OCI-LY7 (cell line): ENCODE measurements around the gene B4GALT6. TPM values are rescaled to one million over a fixed set of nuclear protein-coding genes. Genes with fewer than 3 reads are reported as not detected.

Experiments
- BruUV-seq: library from RNA; stranded (reverse); fragments of 400-500 nt; replicated peaks from 2 replicates; lab custom pipeline; 2021; lab: Mats Ljungman, UMichigan
- CTCF ChIA-PET: fragments of 300-600 bp; sonication (Branson Sonifier 250); formaldehyde crosslinking; loops from one replicate; lab custom pipeline; 2022; ENCODE audit warnings: antibody characterized with exemption; ENCODE audit not compliant: unreplicated experiment; lab: Charles Lee
- POLR2A ChIA-PET: fragments of 300-600 bp; sonication (Branson Sonifier 250); formaldehyde crosslinking; loops from one replicate; lab custom pipeline; 2022; ENCODE audit warnings: antibody characterized with exemption; lab: Charles Lee
- DNase-seq: peaks from one replicate; pipeline ENCODE4 v3.0.0-alpha.2; 2015; ENCODE audit warnings: low spot score
- H2AFZ ChIP-seq: fragments of 200-600 bp; sonication (generic), shearing (Covaris generic); 2 replicates; pipeline ENCODE4 v1.6.1; 2014; ENCODE audit warnings: mild to moderate bottlenecking, antibody characterized with exemption, low read length, moderate library complexity
- H3K27ac ChIP-seq: fragments of 200-600 bp; sonication (generic); 2 replicates; pipeline ENCODE4 v1.5.1; 2014; ENCODE audit warnings: mixed run types, low read depth, mild to moderate bottlenecking, moderate library complexity, low read length, inconsistent platforms; ENCODE audit not compliant: poor library complexity, severe bottlenecking
- H3K36me3 ChIP-seq: fragments of 200-600 bp; sonication (generic); 2 replicates; pipeline ENCODE4 v1.6.1; 2014; ENCODE audit warnings: mild to moderate bottlenecking, antibody characterized with exemption, low read length, moderate library complexity, mixed read lengths; ENCODE audit not compliant: insufficient read depth
- H3K4me1 ChIP-seq: fragments of 200-600 bp; sonication (generic); 2 replicates; pipeline ENCODE4 v1.5.1; 2014; ENCODE audit warnings: mild to moderate bottlenecking, low read length; ENCODE audit not compliant: insufficient read depth, poor library complexity, severe bottlenecking
- H3K4me2 ChIP-seq: fragments of 200-600 bp; sonication (generic); 2 replicates; pipeline ENCODE4 v1.6.1; 2014; ENCODE audit warnings: mild to moderate bottlenecking, low read length
- H3K4me3 ChIP-seq: fragments of 200-600 bp; sonication (generic); 2 replicates; pipeline ENCODE4 v1.5.1; 2014; ENCODE audit warnings: mild to moderate bottlenecking, low read depth, low read length; ENCODE audit not compliant: poor library complexity, severe bottlenecking
- H3K79me2 ChIP-seq: fragments of 200-600 bp; sonication (generic); 2 replicates; pipeline ENCODE4 v1.6.1; 2016; ENCODE audit warnings: low read depth, mild to moderate bottlenecking, low read length, moderate library complexity, mixed read lengths; ENCODE audit not compliant: insufficient read depth
- H3K9me2 ChIP-seq: fragments of 200-600 bp; sonication (generic); 2 replicates; pipeline ENCODE4 v1.6.1; 2016; ENCODE audit warnings: mild to moderate bottlenecking, low read length, mixed read lengths; ENCODE audit not compliant: insufficient read depth
- H3K9me3 ChIP-seq: fragments of 200-600 bp; sonication (generic); 2 replicates; pipeline ENCODE4 v1.6.1; 2014; ENCODE audit warnings: mild to moderate bottlenecking, mixed run types, low read length, mixed read lengths
- H4K20me1 ChIP-seq: fragments of 200-600 bp; sonication (generic); 2 replicates; pipeline ENCODE4 v1.6.1; 2014; ENCODE audit warnings: mild to moderate bottlenecking, antibody characterized with exemption, low read length, moderate library complexity, mixed read lengths; ENCODE audit not compliant: insufficient read depth
- EZH2phosphoT487 ChIP-seq: fragments of 200-600 bp; sonication (generic); IDR thresholded peaks from 2 replicates; pipeline ENCODE4 v1.6.1; 2018; ENCODE audit warnings: low read depth, borderline replicate concordance, mild to moderate bottlenecking, mixed run types, antibody characterized with exemption, low read length, moderate library complexity, mixed read lengths
- intact Hi-C: fragments of 100-400 bp; cut with micrococcal nuclease; formaldehyde crosslinking; loops from one replicate; pipeline ENCODE4 v1.10.0; 2022; ENCODE audit not compliant: unreplicated experiment
- total RNA-seq, 2 experiments: library from RNA; depleted of rRNA in 1 of 2; stranded (reverse); fragments of >200 nt in 1 of 2; shearing (Covaris generic) in 1 of 2; gene quantifications; 2 replicates each; pipeline ENCODE4 v1.2.3, GENCODE V29; 2014 to 2022
- TF ChIP-seq, protein P1 (sequence below): fragments of 200-600 bp; sonication (generic); conservative IDR thresholded peaks from 2 replicates; pipeline ENCODE4 v1.5.1; 2014; ENCODE audit warnings: mild to moderate bottlenecking, antibody characterized with exemption, low read length, moderate library complexity, mixed read lengths

B4GALT6 gene
- total RNA-seq, 2 experiments from 2014 or later, result 5.5 to 22.8 TPM

DNA sequence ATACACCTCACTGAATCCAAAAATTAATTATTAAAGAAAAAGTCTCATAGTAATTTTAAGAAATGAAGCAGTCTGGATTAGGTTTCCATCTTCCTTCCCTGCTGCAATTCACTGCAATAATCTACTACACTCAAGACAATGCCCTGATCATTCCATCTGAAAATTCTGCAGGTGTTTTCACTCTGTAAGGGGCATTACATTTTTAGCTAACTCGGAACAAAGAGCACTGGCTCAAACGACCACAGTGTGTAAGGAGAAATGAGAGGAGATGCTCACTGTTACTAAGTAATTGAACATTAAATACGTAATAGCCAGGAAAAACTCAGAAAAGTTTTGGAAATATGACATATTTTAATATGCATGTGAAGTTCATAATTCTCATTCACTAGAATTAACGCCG is 1.3 kb downstream of the B4GALT6 start:
- intact Hi-C loops, result loop anchor here (5.0 kb wide), 1 partner anchor 259 kb away; the partner anchor contains the start of gene TRAPPC8
- no peak for DNase-seq
- ChIA-PET CTCF (no interaction called here), POLR2A (interaction anchor here (0.6 kb wide), 1 partner anchor 103 kb away, joined by 3 read pairs; no protein-coding TSS in a partner anchor)
- peak overlapping the region; percentile 71 for H3K4me2 ChIP-seq
- H4K20me1 ChIP-seq, result no peaks in the 10 kb centered on the region
- peak overlapping the region; percentile 87 for H3K4me3 ChIP-seq
- TF ChIP-seq, protein P1, sequence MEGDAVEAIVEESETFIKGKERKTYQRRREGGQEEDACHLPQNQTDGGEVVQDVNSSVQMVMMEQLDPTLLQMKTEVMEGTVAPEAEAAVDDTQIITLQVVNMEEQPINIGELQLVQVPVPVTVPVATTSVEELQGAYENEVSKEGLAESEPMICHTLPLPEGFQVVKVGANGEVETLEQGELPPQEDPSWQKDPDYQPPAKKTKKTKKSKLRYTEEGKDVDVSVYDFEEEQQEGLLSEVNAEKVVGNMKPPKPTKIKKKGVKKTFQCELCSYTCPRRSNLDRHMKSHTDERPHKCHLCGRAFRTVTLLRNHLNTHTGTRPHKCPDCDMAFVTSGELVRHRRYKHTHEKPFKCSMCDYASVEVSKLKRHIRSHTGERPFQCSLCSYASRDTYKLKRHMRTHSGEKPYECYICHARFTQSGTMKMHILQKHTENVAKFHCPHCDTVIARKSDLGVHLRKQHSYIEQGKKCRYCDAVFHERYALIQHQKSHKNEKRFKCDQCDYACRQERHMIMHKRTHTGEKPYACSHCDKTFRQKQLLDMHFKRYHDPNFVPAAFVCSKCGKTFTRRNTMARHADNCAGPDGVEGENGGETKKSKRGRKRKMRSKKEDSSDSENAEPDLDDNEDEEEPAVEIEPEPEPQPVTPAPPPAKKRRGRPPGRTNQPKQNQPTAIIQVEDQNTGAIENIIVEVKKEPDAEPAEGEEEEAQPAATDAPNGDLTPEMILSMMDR, result no peak
- no peak for TF ChIP-seq EZH2phosphoT487
- peaks cover 37% of the 10 kb centered on the region for H3K4me1 ChIP-seq
- H3K36me3 ChIP-seq, result no peaks in the 10 kb centered on the region
- H3K79me2 ChIP-seq, result peaks cover 59% of the 10 kb centered on the region
- no peak overlapping the region for H2AFZ ChIP-seq
- no peaks in the 10 kb centered on the region for H3K9me3 ChIP-seq
- no peak overlapping the region for H3K27ac ChIP-seq
- no peaks in the 10 kb centered on the region for H3K9me2 ChIP-seq
- BruUV-seq, result TSS peak; percentile 51

DNA sequence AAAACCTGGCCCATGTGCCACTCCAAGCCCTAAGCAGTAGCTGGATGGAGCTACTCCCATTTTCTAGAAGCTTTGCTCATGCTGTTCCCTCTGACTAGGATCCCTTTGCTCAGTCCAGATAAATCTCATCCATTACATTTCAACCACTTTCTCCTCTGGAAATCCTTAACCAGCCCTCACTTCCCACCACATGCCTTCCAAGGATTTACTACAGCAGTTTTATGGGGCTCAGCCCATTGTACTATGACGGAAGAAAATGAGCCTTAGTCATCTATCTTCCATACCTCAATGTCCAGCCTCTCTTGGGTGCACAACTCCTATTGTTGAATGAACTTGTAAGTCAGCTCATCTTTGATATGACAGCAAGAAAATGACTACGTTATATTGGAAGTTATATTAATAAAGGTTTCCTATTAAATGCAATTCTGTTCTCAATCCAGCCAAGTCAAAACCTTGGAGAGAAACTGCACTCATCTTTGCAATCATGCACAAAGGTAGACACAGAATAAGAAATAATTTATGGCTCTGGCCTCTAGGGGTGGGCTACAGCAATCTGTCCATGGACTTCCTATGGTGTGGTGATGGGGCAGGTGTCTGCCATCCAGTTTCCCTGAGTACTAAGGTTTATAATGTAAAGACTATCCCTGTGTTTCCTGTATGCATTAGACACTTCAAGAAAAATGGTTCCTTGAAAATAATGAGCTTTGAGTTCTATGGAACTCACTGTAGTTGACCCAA is 3.4 kb downstream of the B4GALT6 start:
- BruUV-seq, result no TSS peak
- POLR2A ChIA-PET, result no interaction called here
- no peak for TF ChIP-seq EZH2phosphoT487
- TF ChIP-seq, protein P1, result peak; percentile 74
- intact Hi-C loops, result loop anchor here (5.0 kb wide), 1 partner anchor 261 kb away; the partner anchor contains the start of gene TRAPPC8
- Histone ChIP-seq H2AFZ (no peak overlapping the region), H3K4me1 (peaks cover 18% of the 10 kb centered on the region), H3K79me2 (peaks cover 73% of the 10 kb centered on the region), H3K4me3 (no peak overlapping the region), H3K4me2 (peak overlapping the region; percentile 71), H3K27ac (peak overlapping the region; percentile 48), H3K36me3 (no peaks in the 10 kb centered on the region), H4K20me1 (no peaks in the 10 kb centered on the region), H3K9me3 (no peaks in the 10 kb centered on the region), H3K9me2 (no peaks in the 10 kb centered on the region)
- peak; percentile 54 for DNase-seq
- CTCF ChIA-PET, result interaction anchor here (0.5 kb wide), 1 partner anchor 109 kb away, joined by 3 read pairs; no protein-coding TSS in a partner anchor

DNA sequence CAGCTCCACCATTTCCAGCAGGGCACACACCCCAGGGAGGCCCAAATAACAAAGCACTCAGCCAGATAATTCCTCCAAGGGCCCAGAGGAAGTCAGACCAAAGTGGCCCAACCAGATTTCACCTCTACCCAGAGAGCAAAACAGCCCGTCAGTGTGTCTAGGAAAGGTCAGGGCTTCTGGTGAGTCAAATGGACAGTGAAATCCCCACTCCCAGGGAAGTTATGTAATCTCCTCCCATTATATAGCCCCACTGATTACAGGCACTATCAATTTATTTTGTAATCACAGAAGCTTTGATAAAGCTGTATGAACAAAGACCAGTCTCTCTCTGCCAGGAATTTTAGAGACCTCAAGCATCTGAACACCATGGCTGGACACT is 4.0 kb downstream of the B4GALT6 start:
- Histone ChIP-seq H3K4me2 (no peak overlapping the region), H3K4me1 (peaks cover 21% of the 10 kb centered on the region), H3K79me2 (peaks cover 78% of the 10 kb centered on the region), H2AFZ (no peak overlapping the region), H3K9me2 (no peaks in the 10 kb centered on the region), H3K27ac (no peak overlapping the region), H3K4me3 (no peak overlapping the region), H3K36me3 (no peaks in the 10 kb centered on the region), H3K9me3 (no peaks in the 10 kb centered on the region), H4K20me1 (no peaks in the 10 kb centered on the region)
- no peak for TF ChIP-seq EZH2phosphoT487
- TF ChIP-seq, protein P1, result no peak
- intact Hi-C loops, result loop anchor here (5.0 kb wide), 1 partner anchor 262 kb away; the partner anchor contains the start of gene TRAPPC8
- POLR2A ChIA-PET, result no interaction called here
- BruUV-seq, result no TSS peak
- DNase-seq, result no peak
- CTCF ChIA-PET, result interaction anchor here (0.5 kb wide), 1 partner anchor 109 kb away, joined by 3 read pairs; no protein-coding TSS in a partner anchor
